ENCODE results near the gene TSHZ2.
"Not testable (repeated sequence)": the region's sequence is repeated elsewhere in the genome, so short reads cannot be mapped to it uniquely, and the experiment has no call there.

Gene TSHZ2

GRCh38 chr20:52996658-52997057 is 24.5 kb downstream of the TSHZ2 start:
- no peak for DNase-seq (ENCODE audit: low read depth in 2 of 2)

- DNase-seq (ENCODE audit: low read depth in 2 of 2) = no peak
Measured at GRCh38 chr20:52998268-52998667, 26.1 kb downstream of the TSHZ2 start.

GRCh38 chr20:52999040-52999439 is 26.9 kb downstream of the TSHZ2 start:
- no peak for DNase-seq (ENCODE audit: low read depth in 2 of 2)

GRCh38 chr20:53001498-53002301 is 29.5 kb downstream of the TSHZ2 start:
- DNase-seq (ENCODE audit: low read depth in 2 of 2) = no peak

- DNase-seq (ENCODE audit: low read depth in 2 of 2) = no peak
Measured at GRCh38 chr20:53002786-53003185, 30.6 kb downstream of the TSHZ2 start.

GRCh38 chr20:53003420-53004154 is 31.4 kb downstream of the TSHZ2 start:
- no peak for DNase-seq (ENCODE audit: low read depth in 2 of 2)

GRCh38 chr20:53004267-53004813 is 32.2 kb downstream of the TSHZ2 start:
- DNase-seq (ENCODE audit: low read depth in 2 of 2) = no peak

DNA sequence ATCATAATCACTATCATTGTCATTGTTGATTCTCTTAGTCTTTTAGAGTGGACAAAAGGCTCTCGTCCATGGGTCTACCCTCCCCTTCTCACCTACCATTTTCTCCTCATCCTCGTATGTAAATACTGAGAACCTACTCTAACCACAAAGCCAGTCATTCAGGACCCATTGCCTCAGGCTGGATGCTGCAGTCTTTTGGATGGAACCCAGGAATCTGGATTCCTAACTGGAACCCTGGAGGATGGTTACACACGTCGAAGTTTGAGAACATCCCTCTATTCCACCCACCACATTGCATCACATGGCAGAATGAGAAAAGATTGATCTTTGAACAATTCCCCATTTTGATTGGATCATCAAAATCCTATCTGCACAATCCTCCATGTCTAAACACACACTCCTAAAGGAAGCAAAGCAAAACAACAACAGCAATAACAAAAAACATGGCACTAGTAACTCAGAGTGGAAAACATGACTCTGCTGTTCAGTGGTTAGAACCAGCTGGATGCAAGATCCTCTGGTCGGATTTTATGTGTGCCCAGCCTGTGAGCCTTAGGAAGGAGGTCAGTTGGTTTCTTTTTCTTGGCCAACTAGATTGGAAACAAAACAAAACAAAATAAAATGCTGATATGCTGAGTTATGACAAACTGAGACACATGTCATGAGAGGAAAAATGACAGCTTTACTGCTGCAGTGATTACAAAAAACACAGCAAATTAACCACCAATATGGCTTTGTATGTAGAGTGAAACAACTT is 38.0 kb downstream of the TSHZ2 start:
- DNase-seq (ENCODE audit: low read depth in 2 of 2) = no peak

- no peak for DNase-seq (ENCODE audit: low read depth in 2 of 2)
Measured at GRCh38 chr20:53011640-53012039, 39.5 kb downstream of the TSHZ2 start.

- DNase-seq (ENCODE audit: low read depth in 2 of 2) = no peak
Measured at GRCh38 chr20:53013183-53013582, 41.0 kb downstream of the TSHZ2 start.

DNA sequence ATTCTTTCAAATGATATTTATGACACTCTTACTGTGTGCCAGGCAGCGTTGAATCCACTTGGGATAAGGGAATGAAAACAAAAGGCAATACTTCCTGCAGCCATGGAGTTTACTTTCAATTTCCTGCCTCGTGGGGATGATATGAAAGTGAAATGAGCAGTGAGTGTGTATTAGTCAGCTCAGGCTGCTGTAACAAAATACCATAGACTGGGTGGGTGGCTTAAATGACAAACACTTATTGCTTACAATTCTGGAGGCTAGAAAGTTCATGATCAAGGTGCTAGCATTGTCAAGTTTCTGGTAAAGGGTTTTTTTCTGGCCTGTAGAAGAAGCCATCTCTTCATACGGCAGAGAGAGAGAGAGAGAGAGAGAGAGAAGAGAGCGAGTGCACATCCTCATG is 41.7 kb downstream of the TSHZ2 start:
- DNase-seq (ENCODE audit: low read depth in 2 of 2) = no peak

DNA sequence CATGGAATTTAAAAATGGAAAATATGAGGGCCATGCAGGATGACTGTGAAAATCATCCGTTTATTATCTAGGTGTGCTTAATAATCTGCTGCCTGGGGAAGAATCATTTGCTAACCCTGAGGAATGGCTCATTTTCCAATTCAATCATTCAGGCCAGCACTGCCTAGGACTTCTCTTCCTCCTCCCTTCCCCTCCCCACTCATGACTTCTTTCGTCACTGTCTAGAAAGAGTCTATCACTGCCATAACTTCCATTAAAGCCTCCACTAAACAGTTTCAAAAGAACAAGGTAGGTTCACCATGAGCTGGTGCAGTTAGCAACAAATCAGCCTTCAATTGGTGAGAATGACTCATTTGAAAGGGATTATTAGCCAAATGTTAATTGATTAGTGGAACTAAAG is 43.9 kb downstream of the TSHZ2 start:
- DNase-seq (ENCODE audit: low read depth in 2 of 2) = no peak

DNA sequence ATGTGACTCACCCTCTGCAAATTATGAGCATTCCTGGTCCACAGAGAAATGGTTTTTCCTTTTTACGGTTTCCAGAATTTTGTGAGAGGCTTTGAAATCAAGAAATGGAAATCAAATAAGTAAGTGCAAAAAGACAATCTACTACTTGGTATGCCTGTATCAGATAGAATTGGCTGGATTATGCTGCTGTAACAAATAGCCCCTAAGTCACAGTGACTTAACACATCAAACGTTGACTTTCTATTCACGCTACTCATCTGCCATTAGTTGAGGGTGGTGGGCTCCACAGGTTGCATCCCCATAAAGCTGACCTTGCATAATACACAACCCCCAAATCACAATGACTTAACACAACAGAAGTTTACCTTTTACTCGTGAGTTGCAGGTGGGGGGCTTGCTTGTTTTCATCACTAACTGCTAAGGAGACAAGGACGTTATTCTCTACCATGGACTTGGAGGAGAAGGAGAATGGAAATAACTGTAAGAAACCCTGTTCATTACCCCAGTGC is 44.4 kb downstream of the TSHZ2 start:
- no peak for DNase-seq (ENCODE audit: low read depth in 2 of 2)

- no peak for DNase-seq (ENCODE audit: low read depth in 2 of 2)
Measured at GRCh38 chr20:53017206-53017605, 45.0 kb downstream of the TSHZ2 start.

DNA sequence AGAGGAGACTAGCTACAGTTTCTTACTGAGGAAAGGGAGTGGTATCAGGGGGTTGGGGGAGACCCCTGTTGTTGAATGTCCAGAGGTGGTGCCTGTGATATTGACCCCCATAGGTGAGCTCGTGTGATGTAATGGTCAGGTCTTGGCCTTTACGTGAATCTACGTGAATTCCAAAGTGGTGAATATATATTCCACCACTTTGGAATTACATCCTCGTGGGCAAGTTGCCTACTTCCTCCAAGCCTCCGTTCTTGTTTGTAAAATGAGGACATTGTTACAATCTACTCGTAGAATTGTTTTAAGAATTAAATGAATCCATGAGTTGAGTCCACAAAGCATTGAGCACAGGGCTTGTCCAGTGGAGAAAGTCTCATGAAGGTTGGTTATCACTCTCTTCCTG is 47.3 kb downstream of the TSHZ2 start:
- DNase-seq (ENCODE audit: low read depth in 2 of 2) = no peak

DNA sequence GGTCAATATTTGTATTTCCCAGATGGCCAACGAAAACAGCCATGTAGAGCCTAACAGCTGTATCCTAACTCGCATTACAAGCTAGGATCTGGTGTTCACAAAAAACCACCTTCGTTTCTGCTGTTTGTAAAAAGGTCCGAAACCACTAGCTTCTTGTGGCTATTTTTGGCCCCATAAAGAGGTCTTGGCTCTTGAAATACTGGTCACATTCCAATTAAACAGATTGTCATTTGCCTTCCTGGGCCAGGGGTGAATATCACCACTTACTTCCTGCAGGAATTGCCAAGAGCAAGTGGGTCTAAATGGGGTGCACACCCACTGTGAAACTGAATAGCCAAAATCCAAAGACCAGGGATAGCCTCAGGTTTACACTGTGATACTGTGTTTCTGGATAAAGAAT is 48.2 kb downstream of the TSHZ2 start:
- DNase-seq (ENCODE audit: low read depth in 2 of 2) = no peak

DNA sequence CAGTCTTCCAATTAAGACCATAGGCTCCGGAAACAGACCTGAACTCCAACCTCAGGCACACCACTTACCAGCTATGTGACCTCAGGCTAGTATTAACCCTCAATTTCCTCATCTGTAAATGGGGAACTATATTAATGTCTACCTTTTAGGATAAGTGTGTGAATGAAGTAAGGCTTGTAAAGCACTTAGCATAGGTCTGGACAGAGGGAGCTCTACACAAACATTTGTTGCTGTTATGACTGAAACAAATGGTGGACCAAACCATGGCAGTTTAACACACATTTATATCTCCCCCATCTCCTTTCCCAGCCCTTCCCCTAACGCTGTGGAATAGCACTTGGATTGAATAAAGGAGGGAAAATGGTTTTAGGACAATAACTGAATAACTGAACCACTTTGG is 48.7 kb downstream of the TSHZ2 start:
- no peak for DNase-seq (ENCODE audit: low read depth in 2 of 2)

DNA sequence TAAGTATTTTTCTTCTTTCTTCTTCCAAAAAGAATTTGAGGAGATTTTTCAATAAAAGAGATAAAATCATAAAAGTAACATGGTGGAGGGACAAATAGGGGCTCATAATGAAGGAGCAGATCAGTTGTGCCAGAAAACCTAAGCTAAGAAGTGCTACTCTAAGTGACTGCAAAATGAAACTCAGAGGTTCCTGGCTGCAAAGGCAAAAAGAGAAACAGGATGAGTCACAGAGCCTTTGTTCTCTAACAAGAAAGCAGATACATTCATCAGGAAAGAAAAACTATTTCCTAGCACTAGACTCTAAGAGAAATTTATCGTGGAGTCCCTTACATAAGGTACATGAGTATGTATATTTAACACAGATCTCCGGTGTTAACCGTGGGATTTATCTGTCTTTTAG is 49.8 kb downstream of the TSHZ2 start:
- DNase-seq (ENCODE audit: low read depth in 2 of 2) = no peak

GRCh38 chr20:53023732-53024520 is 51.8 kb downstream of the TSHZ2 start:
- DNase-seq (ENCODE audit: low read depth in 2 of 2) = no peak

DNA sequence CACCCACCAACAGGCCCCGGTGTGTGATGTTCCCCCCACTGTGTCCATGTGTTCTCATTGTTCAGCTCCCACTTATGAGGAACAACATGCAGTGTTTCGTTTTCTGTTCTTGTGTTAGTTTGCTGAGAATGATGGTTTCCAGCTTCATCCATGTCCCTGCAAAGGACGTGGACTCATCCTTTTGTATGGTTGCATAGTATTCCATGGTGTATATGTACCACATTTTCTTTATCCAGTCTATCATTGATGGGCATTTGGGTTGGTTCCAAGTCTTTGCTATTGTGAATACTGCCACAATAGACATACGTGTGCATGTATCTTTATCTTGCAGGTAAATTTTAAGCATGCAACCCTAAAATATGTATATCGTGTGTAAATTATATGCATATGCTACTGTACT is 52.5 kb downstream of the TSHZ2 start:
- not testable (repeated sequence) for DNase-seq (ENCODE audit: low read depth in 2 of 2)

GRCh38 chr20:53027089-53027488 is 54.9 kb downstream of the TSHZ2 start:
- no peak for DNase-seq (ENCODE audit: low read depth in 2 of 2)

All from stimulated activated CD8-positive, alpha-beta memory T cell treated with anti-CD3 and anti-CD28 coated beads, Interleukin-15, amount 100 ng/mL, for 48 hours (primary cell).